ENCODE results near the gene CYB5A.

CYB5A gene

GRCh38 chr18:74213429-74213828, 78.3 kb downstream of the CYB5A start:
- no peaks in the 10 kb centered on the region for H3K27me3 ChIP-seq (replicated peaks; ENCODE audit: insufficient read depth, low read length)
- no peaks in the 10 kb centered on the region for H3K9me3 ChIP-seq (replicated peaks; ENCODE audit: insufficient read depth, low read length)
- no peak overlapping the region for H3K9ac ChIP-seq (ENCODE audit: low read length)
- no peaks in the 10 kb centered on the region for H4K20me1 ChIP-seq (ENCODE audit: insufficient read depth, low read length)
- H3F3A ChIP-seq (ENCODE audit: insufficient read depth, low read length) = no peaks in the 10 kb centered on the region
- no peaks in the 10 kb centered on the region for H3K79me2 ChIP-seq (ENCODE audit: low read length)
- H3K4me2 ChIP-seq (ENCODE audit: low read depth, low read length) = no peak overlapping the region
- TF ChIP-seq CTCF (IDR thresholded peaks at IDR 0.05; ENCODE audit: low read length) = no peak
- no peak for TF ChIP-seq EZH2 (optimal IDR thresholded peaks at IDR 0.05; ENCODE audit: low read depth, low read length)
- TF ChIP-seq EZH2phosphoT487 (IDR thresholded peaks at IDR 0.05; ENCODE audit: low read length) = no peak
- no peaks in the 10 kb centered on the region for H3K36me3 ChIP-seq (replicated peaks; ENCODE audit: insufficient read depth, low read length)
- H3K9me2 ChIP-seq (replicated peaks; ENCODE audit: insufficient read depth, low read length) = no peaks in the 10 kb centered on the region
- H2AFZ ChIP-seq (ENCODE audit: low read length) = no peak overlapping the region
- no peaks in the 10 kb centered on the region for H3K4me1 ChIP-seq (ENCODE audit: low read length)
- H3K4me3 ChIP-seq (ENCODE audit: low read length) = no peak overlapping the region
- H3K27ac ChIP-seq (ENCODE audit: low read length) = no peak overlapping the region
- DNase-seq = no peak

- H3K27ac ChIP-seq (ENCODE audit: low read length) = no peak overlapping the region
- H2AFZ ChIP-seq (ENCODE audit: low read length) = no peak overlapping the region
- no peak overlapping the region for H3K4me2 ChIP-seq (ENCODE audit: low read depth, low read length)
- no peaks in the 10 kb centered on the region for H3K9me3 ChIP-seq (replicated peaks; ENCODE audit: insufficient read depth, low read length)
- no peaks in the 10 kb centered on the region for H3K79me2 ChIP-seq (ENCODE audit: low read length)
- no peak overlapping the region for H3K4me3 ChIP-seq (ENCODE audit: low read length)
- DNase-seq = no peak
- H3F3A ChIP-seq (ENCODE audit: insufficient read depth, low read length) = no peaks in the 10 kb centered on the region
- no peaks in the 10 kb centered on the region for H3K9me2 ChIP-seq (replicated peaks; ENCODE audit: insufficient read depth, low read length)
- no peaks in the 10 kb centered on the region for H4K20me1 ChIP-seq (ENCODE audit: insufficient read depth, low read length)
- no peaks in the 10 kb centered on the region for H3K36me3 ChIP-seq (replicated peaks; ENCODE audit: insufficient read depth, low read length)
- no peaks in the 10 kb centered on the region for H3K27me3 ChIP-seq (replicated peaks; ENCODE audit: insufficient read depth, low read length)
- no peak for TF ChIP-seq EZH2 (optimal IDR thresholded peaks at IDR 0.05; ENCODE audit: low read depth, low read length)
- TF ChIP-seq CTCF (IDR thresholded peaks at IDR 0.05; ENCODE audit: low read length) = no peak
- no peak for TF ChIP-seq EZH2phosphoT487 (IDR thresholded peaks at IDR 0.05; ENCODE audit: low read length)
- no peaks in the 10 kb centered on the region for H3K4me1 ChIP-seq (ENCODE audit: low read length)
- H3K9ac ChIP-seq (ENCODE audit: low read length) = no peak overlapping the region
Measured at GRCh38 chr18:74204526-74205152, 87.1 kb downstream of the CYB5A start.

GRCh38 chr18:74203811-74204210, 88.0 kb downstream of the CYB5A start:
- H4K20me1 ChIP-seq (ENCODE audit: insufficient read depth, low read length) = no peaks in the 10 kb centered on the region
- no peaks in the 10 kb centered on the region for H3K79me2 ChIP-seq (ENCODE audit: low read length)
- no peak for TF ChIP-seq CTCF (IDR thresholded peaks at IDR 0.05; ENCODE audit: low read length)
- TF ChIP-seq EZH2 (optimal IDR thresholded peaks at IDR 0.05; ENCODE audit: low read depth, low read length) = no peak
- TF ChIP-seq EZH2phosphoT487 (IDR thresholded peaks at IDR 0.05; ENCODE audit: low read length) = no peak
- H2AFZ ChIP-seq (ENCODE audit: low read length) = no peak overlapping the region
- H3K9me2 ChIP-seq (replicated peaks; ENCODE audit: insufficient read depth, low read length) = no peaks in the 10 kb centered on the region
- no peak for DNase-seq
- H3K4me1 ChIP-seq (ENCODE audit: low read length) = no peaks in the 10 kb centered on the region
- no peaks in the 10 kb centered on the region for H3F3A ChIP-seq (ENCODE audit: insufficient read depth, low read length)
- H3K9me3 ChIP-seq (replicated peaks; ENCODE audit: insufficient read depth, low read length) = no peaks in the 10 kb centered on the region
- no peaks in the 10 kb centered on the region for H3K27me3 ChIP-seq (replicated peaks; ENCODE audit: insufficient read depth, low read length)
- no peak overlapping the region for H3K27ac ChIP-seq (ENCODE audit: low read length)
- H3K9ac ChIP-seq (ENCODE audit: low read length) = no peak overlapping the region
- H3K4me2 ChIP-seq (ENCODE audit: low read depth, low read length) = no peak overlapping the region
- H3K4me3 ChIP-seq (ENCODE audit: low read length) = no peak overlapping the region
- H3K36me3 ChIP-seq (replicated peaks; ENCODE audit: insufficient read depth, low read length) = no peaks in the 10 kb centered on the region
